A549 (cell line): ENCODE results near the gene NPY5R.

Experiments
- BHLHE40 ChIP-seq: IDR thresholded peaks from 2 replicates; pipeline ENCODE4 v1.6.1; 2012; ENCODE audit warnings: low read depth, low read length, inconsistent platforms
- CTCF ChIP-seq: fragments of >200 bp; sonication (Bioruptor Twin); formaldehyde crosslinking; IDR thresholded peaks from 3 replicates; pipeline ENCODE4 v1.5.1; 2016
- JUN ChIP-seq, 2 experiments: fragments of >200 bp; sonication (Bioruptor Twin); formaldehyde crosslinking; IDR thresholded peaks; 2 replicates in 1 of 2; 3 replicates in 1 of 2; pipeline ENCODE4 v1.6.1; 2016 to 2017
- MAX ChIP-seq: IDR thresholded peaks from 2 replicates; pipeline ENCODE4 v1.6.1; 2012
- POLR2A ChIP-seq: IDR thresholded peaks from 2 replicates; pipeline ENCODE4 v1.6.1; 2012; ENCODE audit warnings: mild to moderate bottlenecking, low read length
- POLR2AphosphoS2 ChIP-seq: conservative IDR thresholded peaks from 2 replicates; pipeline ENCODE4 v1.6.1; 2012; ENCODE audit warnings: low read length, improper control_type of control experiment, inconsistent platforms
- RAD21 ChIP-seq, 2 experiments: fragments of >200 bp in 1 of 2; sonication (Bioruptor Twin) in 1 of 2; formaldehyde crosslinking in 1 of 2; IDR thresholded peaks in 1 of 2; conservative IDR thresholded peaks in 1 of 2; 2 replicates in 1 of 2; 3 replicates in 1 of 2; pipeline ENCODE4 v1.6.1; 2012 to 2018; ENCODE audit warnings: inconsistent platforms in 1 of 2
- REST ChIP-seq: fragments of 200-600 bp; sonication (generic); IDR thresholded peaks from 2 replicates; pipeline ENCODE4 v1.6.1; 2016; ENCODE audit warnings: antibody characterized with exemption, mild to moderate bottlenecking, moderate library complexity
- ZFP36 ChIP-seq: fragments of 450-650 bp; IDR thresholded peaks from 2 replicates; pipeline ENCODE4 v1.6.1; 2014; ENCODE audit warnings: borderline replicate concordance; ENCODE audit not compliant: partially characterized antibody

- TF ChIP-seq CTCF (peak; percentile 61), ZFP36 (no peak), BHLHE40 (no peak), POLR2AphosphoS2 (no peak), POLR2A (no peak), RAD21 (conservative IDR thresholded peaks at IDR 0.05 in 1 of 2, IDR thresholded peaks at IDR 0.05 in 1 of 2) (peak; percentile 59 to 73), REST (no peak), JUN (IDR thresholded peaks at IDR 0.05) (no peak), MAX (peak; percentile 31; the same call in 1 of the 2 replicates)
Measured at GRCh38 chr4:163332526-163333406, 10.9 kb upstream of the NPY5R start, which contains the start of gene NPY1R.
